Chondrocyte (in vitro differentiated cells): ENCODE results near the gene KCNJ4. TPM values are rescaled to one million over a fixed set of nuclear protein-coding genes. Genes with fewer than 3 reads are reported as not detected.
"Not testable (repeated sequence)": the region's sequence is repeated elsewhere in the genome, so short reads cannot be mapped to it uniquely, and the experiment has no call there.

ENCODE experiments used
- DNase-seq: peaks from one replicate; pipeline ENCODE4 v3.0.0; 2021; ENCODE audit warnings: mixed read lengths, low spot score
- H3K27ac Mint-ChIP-seq: one replicate; pipeline ENCODE4 v1.8.0; 2021; ENCODE audit warnings: mild to moderate bottlenecking, moderate library complexity, mixed read lengths; ENCODE audit not compliant: unreplicated experiment
- H3K27me3 Mint-ChIP-seq: 2 replicates; pipeline ENCODE4 v1.8.0; 2021; ENCODE audit warnings: low read depth, mixed read lengths
- H3K36me3 Mint-ChIP-seq: 2 replicates; pipeline ENCODE4 v1.8.0; 2021; ENCODE audit warnings: low read depth, mixed read lengths
- H3K4me1 Mint-ChIP-seq: 2 replicates; pipeline ENCODE4 v1.8.0; 2021; ENCODE audit warnings: low read depth, mild to moderate bottlenecking, mixed read lengths
- H3K4me3 Mint-ChIP-seq: one replicate; pipeline ENCODE4 v1.8.0; 2021; ENCODE audit warnings: mild to moderate bottlenecking, moderate library complexity, mixed read lengths; ENCODE audit not compliant: unreplicated experiment
- H3K9me3 Mint-ChIP-seq: 2 replicates; pipeline ENCODE4 v1.8.0; 2021; ENCODE audit warnings: low read depth, mixed read lengths
- CTCF ChIP-seq: fragments of 200-600 bp; sonication (generic); IDR thresholded peaks from 2 replicates; pipeline ENCODE4 v1.5.0; 2021; ENCODE audit warnings: antibody characterized with exemption, mild to moderate bottlenecking, moderate library complexity
- total RNA-seq: library from RNA; stranded (reverse); gene quantifications from 3 replicates; pipeline ENCODE4 v1.2.1, GENCODE V29; 2021

The KCNJ4 gene
- total RNA-seq, 1 donor from 2014 or later, result 0.27 TPM

DNA sequence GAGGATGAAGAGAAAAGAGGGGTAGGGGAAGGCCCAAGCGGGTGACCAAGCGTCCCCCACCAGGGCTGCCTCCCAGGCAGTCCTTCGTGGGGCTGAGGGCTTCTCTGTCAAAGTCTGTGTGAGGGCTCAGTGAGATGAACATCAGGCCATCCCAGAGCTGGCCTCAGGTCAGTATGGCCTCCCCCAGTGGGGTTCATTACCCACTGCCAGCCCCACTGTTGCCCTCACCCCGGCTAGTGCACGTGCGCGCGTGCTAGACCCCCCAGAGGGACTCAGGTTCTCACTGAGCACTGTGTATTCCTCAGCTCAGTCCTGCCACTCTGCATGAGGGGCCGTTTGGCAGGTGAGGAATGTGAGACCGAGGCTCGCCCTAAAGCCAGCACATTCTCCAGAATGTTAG, 16.2 kb upstream of the KCNJ4 start:
- Mint-ChIP-seq H3K4me1 (peaks cover 43% of the 10 kb centered on the region), H3K27ac (peak overlapping the region; percentile 49), H3K27me3 (no peaks in the 10 kb centered on the region), H3K4me3 (no peak overlapping the region), H3K9me3 (no peaks in the 10 kb centered on the region), H3K36me3 (peaks cover 7% of the 10 kb centered on the region)
- no peak for TF ChIP-seq CTCF
- no peak for DNase-seq

GRCh38 chr22:38470179-38470578, 15.2 kb upstream of the KCNJ4 start:
- not testable (repeated sequence) for H3K27ac Mint-ChIP-seq, DNase-seq, H3K36me3 Mint-ChIP-seq, H3K9me3 Mint-ChIP-seq, H3K27me3 Mint-ChIP-seq
- Mint-ChIP-seq H3K4me3 (peak overlapping the region; percentile 25), H3K4me1 (peaks cover 45% of the 10 kb centered on the region)

- H3K36me3 Mint-ChIP-seq, result peaks cover 6% of the 10 kb centered on the region
- H3K27me3 Mint-ChIP-seq, result no peaks in the 10 kb centered on the region
- no peaks in the 10 kb centered on the region for H3K9me3 Mint-ChIP-seq
- peak overlapping the region; percentile 81 for H3K4me3 Mint-ChIP-seq
- DNase-seq, result no peak
- peaks cover 44% of the 10 kb centered on the region for H3K4me1 Mint-ChIP-seq
- H3K27ac Mint-ChIP-seq, result peak overlapping the region; percentile 71
- TF ChIP-seq CTCF, result no peak
Observed at GRCh38 chr22:38469306-38469781, 14.3 kb upstream of the KCNJ4 start.

GRCh38 chr22:38468443-38469305, 13.7 kb upstream of the KCNJ4 start:
- H3K9me3 Mint-ChIP-seq, result no peaks in the 10 kb centered on the region
- peak overlapping the region; percentile 81 for H3K4me3 Mint-ChIP-seq
- DNase-seq, result no peak
- H3K27me3 Mint-ChIP-seq, result peaks cover 3% of the 10 kb centered on the region
- peaks cover 38% of the 10 kb centered on the region for H3K4me1 Mint-ChIP-seq
- peak overlapping the region; percentile 85 for H3K27ac Mint-ChIP-seq
- TF ChIP-seq CTCF, result peak; percentile 73
- peaks cover 2% of the 10 kb centered on the region for H3K36me3 Mint-ChIP-seq

DNA sequence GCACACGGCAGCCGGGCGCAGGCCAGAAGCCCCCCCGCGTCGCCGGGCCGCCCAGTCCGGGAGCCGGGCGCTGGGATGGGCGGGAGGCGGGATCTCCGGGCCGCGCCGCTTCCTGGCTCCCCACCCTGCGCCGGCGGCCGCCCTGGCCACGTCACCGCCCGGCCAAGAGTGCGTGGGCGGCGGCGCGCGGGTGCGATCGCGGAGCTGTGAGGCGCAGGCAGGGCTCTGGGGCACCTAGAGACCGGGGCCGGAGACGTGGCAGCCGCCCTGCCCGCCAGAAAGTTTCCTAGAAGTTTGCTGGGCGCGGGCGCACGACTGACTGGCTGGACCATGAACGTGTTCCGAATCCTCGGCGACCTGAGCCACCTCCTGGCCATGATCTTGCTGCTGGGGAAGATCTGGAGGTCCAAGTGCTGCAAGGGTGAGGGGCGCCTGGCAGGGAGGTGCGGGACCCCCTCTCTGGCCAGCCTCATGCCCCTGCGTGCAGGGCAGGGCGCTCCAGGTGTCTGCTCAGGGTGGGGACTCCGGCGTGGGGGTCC, 13.0 kb upstream of the KCNJ4 start, which contains the start of gene KDELR3:
Gene KDELR3 (plus strand): TSS at position 193 of the 539 bp plus-strand sequence. CDS start 138 bp downstream, at position 331.
- H3K27me3 Mint-ChIP-seq, result peaks cover 3% of the 10 kb centered on the region
- peaks cover 2% of the 10 kb centered on the region for H3K36me3 Mint-ChIP-seq
- H3K9me3 Mint-ChIP-seq, result no peaks in the 10 kb centered on the region
- TF ChIP-seq CTCF, result no peak
- peak within 1 kb of the TSS; percentile 85 for H3K27ac Mint-ChIP-seq
- no peak for DNase-seq
- H3K4me3 Mint-ChIP-seq, result peak within 1 kb of the TSS; percentile 81
- H3K4me1 Mint-ChIP-seq, result peaks cover 33% of the 10 kb centered on the region
